ENCODE results near the gene EPHB2. TPM values are rescaled to one million over a fixed set of nuclear protein-coding genes. Genes with fewer than 3 reads are reported as not detected.
"Not testable (repeated sequence)": the region's sequence is repeated elsewhere in the genome, so short reads cannot be mapped to it uniquely, and the experiment has no call there.

EPHB2 gene
- total RNA-seq, 2 experiments from 2014 or later = 0.08 TPM; not detected in 1

- H3K27me3 ChIP-seq (ENCODE audit: control insufficient read depth in 1 of 2, insufficient read depth in 2 of 2, low read length in 2 of 2) = peaks cover 15 to 18% of the 10 kb centered on the region in 2 experiments
- CTCF ChIA-PET = no interaction called here
- H3K27me3 Mint-ChIP-seq = peaks cover 51% of the 10 kb centered on the region
- POLR2A ChIA-PET = no interaction called here
- peaks cover 7% of the 10 kb centered on the region for H3K4me1 ChIP-seq (ENCODE audit: insufficient read depth, low read length)
- H3K9me3 Mint-ChIP-seq = no peaks in the 10 kb centered on the region
- H3K9me3 ChIP-seq (ENCODE audit: control insufficient read depth in 1 of 2, insufficient read depth in 1 of 2, low read length in 2 of 2) = no peaks in the 10 kb centered on the region
- H3K4me1 Mint-ChIP-seq (ENCODE audit: low read depth) = no peaks in the 10 kb centered on the region
- H3K27ac ChIP-seq (ENCODE audit: low read depth in 1 of 2, low read length in 2 of 2) = no peak overlapping the region
- no peak overlapping the region for H3K27ac Mint-ChIP-seq
- H3K36me3 ChIP-seq (ENCODE audit: insufficient read depth, low read length) = no peaks in the 10 kb centered on the region
- no peak overlapping the region for H3K4me3 Mint-ChIP-seq
- no peaks in the 10 kb centered on the region for H3K36me3 Mint-ChIP-seq (ENCODE audit: low read depth)
- ATAC-seq (ENCODE audit: poor library complexity) (no peak), DNase-seq (no peak)
- intact Hi-C loops (cut with DNase I, micrococcal nuclease) = loop anchor here in 1 of 2 experiments (10.0 kb wide), 1 partner anchor 479 kb away; no protein-coding TSS in a partner anchor
- no peak for TF ChIP-seq CTCF (IDR thresholded peaks at IDR 0.05)
- no peak overlapping the region for H3K4me3 ChIP-seq (ENCODE audit: low read length)
Observed at GRCh38 chr1:22705586-22705985, 5.1 kb upstream of the EPHB2 start.

GRCh38 chr1:22706100-22706499 lies 4.5 kb upstream of the EPHB2 start:
- intact Hi-C loops (cut with DNase I, micrococcal nuclease) = loop anchor here in 1 of 2 experiments (10.0 kb wide), 1 partner anchor 479 kb away; no protein-coding TSS in a partner anchor
- H3K27ac ChIP-seq (ENCODE audit: low read depth in 1 of 2, low read length in 2 of 2); H3K4me3 ChIP-seq (ENCODE audit: low read length); H3K36me3 Mint-ChIP-seq (ENCODE audit: low read depth); H3K27ac Mint-ChIP-seq; H3K9me3 Mint-ChIP-seq; H3K4me1 Mint-ChIP-seq (ENCODE audit: low read depth); H3K36me3 ChIP-seq (ENCODE audit: insufficient read depth, low read length); DNase-seq; H3K4me3 Mint-ChIP-seq; H3K9me3 ChIP-seq (ENCODE audit: control insufficient read depth in 1 of 2, insufficient read depth in 1 of 2, low read length in 2 of 2); CTCF ChIA-PET; ATAC-seq (ENCODE audit: poor library complexity); H3K4me1 ChIP-seq (ENCODE audit: insufficient read depth, low read length); POLR2A ChIA-PET: not testable (repeated sequence)
- peaks cover 51% of the 10 kb centered on the region for H3K27me3 Mint-ChIP-seq
- H3K27me3 ChIP-seq (ENCODE audit: control insufficient read depth in 1 of 2, insufficient read depth in 2 of 2, low read length in 2 of 2) = peaks cover 15 to 18% of the 10 kb centered on the region in 2 experiments

GRCh38 chr1:22708777-22709176 lies 1.9 kb upstream of the EPHB2 start:
- no peak for ATAC-seq (ENCODE audit: poor library complexity)
- Histone ChIP-seq H3K4me3 (ENCODE audit: low read length) (no peak overlapping the region), H3K9me3 (ENCODE audit: control insufficient read depth in 1 of 2, insufficient read depth in 1 of 2, low read length in 2 of 2) (peaks cover 0 to 5% of the 10 kb centered on the region in 2 experiments), H3K27me3 (ENCODE audit: control insufficient read depth in 1 of 2, insufficient read depth in 2 of 2, low read length in 2 of 2) (peaks cover 35 to 41% of the 10 kb centered on the region in 2 experiments), H3K36me3 (ENCODE audit: insufficient read depth, low read length) (no peaks in the 10 kb centered on the region), H3K27ac (ENCODE audit: low read depth in 1 of 2, low read length in 2 of 2) (no peak overlapping the region), H3K4me1 (ENCODE audit: insufficient read depth, low read length) (peaks cover 16% of the 10 kb centered on the region)
- CTCF ChIA-PET = no interaction called here
- no peaks in the 10 kb centered on the region for H3K4me1 Mint-ChIP-seq (ENCODE audit: low read depth)
- DNase-seq = no peak
- no peaks in the 10 kb centered on the region for H3K9me3 Mint-ChIP-seq
- TF ChIP-seq CTCF (IDR thresholded peaks at IDR 0.05) = no peak
- no peak overlapping the region for H3K27ac Mint-ChIP-seq
- peak overlapping the region; percentile 13 for H3K4me3 Mint-ChIP-seq
- no peaks in the 10 kb centered on the region for H3K36me3 Mint-ChIP-seq (ENCODE audit: low read depth)
- POLR2A ChIA-PET = no interaction called here
- H3K27me3 Mint-ChIP-seq = peaks cover 69% of the 10 kb centered on the region
- intact Hi-C loops (cut with DNase I, micrococcal nuclease) = loop anchor here in 1 of 2 experiments (10.0 kb wide), 1 partner anchor 476 kb away; no protein-coding TSS in a partner anchor

GRCh38 chr1:22709227-22709626 lies 1.4 kb upstream of the EPHB2 start:
- Histone ChIP-seq H3K27ac (ENCODE audit: low read depth in 1 of 2, low read length in 2 of 2) (no peak overlapping the region), H3K9me3 (ENCODE audit: control insufficient read depth in 1 of 2, insufficient read depth in 1 of 2, low read length in 2 of 2) (peaks cover 0 to 5% of the 10 kb centered on the region in 2 experiments), H3K4me3 (ENCODE audit: low read length) (no peak overlapping the region), H3K4me1 (ENCODE audit: insufficient read depth, low read length) (peaks cover 16% of the 10 kb centered on the region), H3K36me3 (ENCODE audit: insufficient read depth, low read length) (no peaks in the 10 kb centered on the region), H3K27me3 (ENCODE audit: control insufficient read depth in 1 of 2, insufficient read depth in 2 of 2, low read length in 2 of 2) (peaks cover 35 to 45% of the 10 kb centered on the region in 2 experiments)
- DNase-seq = no peak
- H3K27ac Mint-ChIP-seq = no peak overlapping the region
- intact Hi-C loops (cut with DNase I, micrococcal nuclease) = loop anchor here in 1 of 2 experiments (10.0 kb wide), 1 partner anchor 476 kb away; no protein-coding TSS in a partner anchor
- no peak for TF ChIP-seq CTCF (IDR thresholded peaks at IDR 0.05)
- ChIA-PET POLR2A (no interaction called here), CTCF (no interaction called here)
- H3K9me3 Mint-ChIP-seq = no peaks in the 10 kb centered on the region
- peak overlapping the region; percentile 13 for H3K4me3 Mint-ChIP-seq
- H3K36me3 Mint-ChIP-seq (ENCODE audit: low read depth) = no peaks in the 10 kb centered on the region
- no peak for ATAC-seq (ENCODE audit: poor library complexity)
- H3K27me3 Mint-ChIP-seq = peaks cover 72% of the 10 kb centered on the region
- H3K4me1 Mint-ChIP-seq (ENCODE audit: low read depth) = no peaks in the 10 kb centered on the region
